Left ventricle myocardium inferior (tissue), 1 donor: Measurements from ENCODE around the gene LSM7. TPM values are rescaled to one million over a fixed set of nuclear protein-coding genes. Genes with fewer than 3 reads are reported as not detected.

ENCODE experiments used
- DNase-seq: peaks from one replicate; pipeline ENCODE4 v3.0.0-alpha.2; 2020
- H3K27ac ChIP-seq: fragments of 200-600 bp; replicated peaks from 2 replicates; pipeline ENCODE4 v1.8.0; 2021
- H3K27me3 ChIP-seq: fragments of 200-600 bp; 2 replicates; pipeline ENCODE4 v1.8.0; 2021; ENCODE audit warnings: low read depth
- H3K36me3 ChIP-seq: fragments of 200-600 bp; 2 replicates; pipeline ENCODE4 v1.8.0; 2021
- H3K4me1 ChIP-seq: fragments of 200-600 bp; 2 replicates; pipeline ENCODE4 v1.8.0; 2021
- H3K4me3 ChIP-seq: fragments of 200-600 bp; 2 replicates; pipeline ENCODE4 v1.8.0; 2021; ENCODE audit warnings: mild to moderate bottlenecking, moderate library complexity
- H3K9me3 ChIP-seq: fragments of 200-600 bp; replicated peaks from 2 replicates; pipeline ENCODE4 v1.8.0; 2021
- intact Hi-C: fragments of 100-400 bp; cut with micrococcal nuclease; formaldehyde crosslinking; loops from one replicate; pipeline ENCODE4 v1.11.0; 2022
- total RNA-seq: library from RNA; stranded (reverse); fragmentation: NEBNext Ultra II Directional; extraction: Animal tissue kit (Norgen Biotek cat#: 25700); gene quantifications from one replicate; pipeline ENCODE4 v1.2.1, GENCODE V29; 2021
- TF ChIP-seq, protein P1 (sequence below): fragments of 200-600 bp; IDR thresholded peaks from 2 replicates; pipeline ENCODE4 v1.8.0; 2021; ENCODE audit warnings: antibody characterized with exemption, mild to moderate bottlenecking, borderline replicate concordance
- donor health status: DM: no; HTN: yes; CAD: no; lungs with severe emphysema.

LSM7 gene
- total RNA-seq, 1 donor from 2014 or later = 41.1 TPM

DNA sequence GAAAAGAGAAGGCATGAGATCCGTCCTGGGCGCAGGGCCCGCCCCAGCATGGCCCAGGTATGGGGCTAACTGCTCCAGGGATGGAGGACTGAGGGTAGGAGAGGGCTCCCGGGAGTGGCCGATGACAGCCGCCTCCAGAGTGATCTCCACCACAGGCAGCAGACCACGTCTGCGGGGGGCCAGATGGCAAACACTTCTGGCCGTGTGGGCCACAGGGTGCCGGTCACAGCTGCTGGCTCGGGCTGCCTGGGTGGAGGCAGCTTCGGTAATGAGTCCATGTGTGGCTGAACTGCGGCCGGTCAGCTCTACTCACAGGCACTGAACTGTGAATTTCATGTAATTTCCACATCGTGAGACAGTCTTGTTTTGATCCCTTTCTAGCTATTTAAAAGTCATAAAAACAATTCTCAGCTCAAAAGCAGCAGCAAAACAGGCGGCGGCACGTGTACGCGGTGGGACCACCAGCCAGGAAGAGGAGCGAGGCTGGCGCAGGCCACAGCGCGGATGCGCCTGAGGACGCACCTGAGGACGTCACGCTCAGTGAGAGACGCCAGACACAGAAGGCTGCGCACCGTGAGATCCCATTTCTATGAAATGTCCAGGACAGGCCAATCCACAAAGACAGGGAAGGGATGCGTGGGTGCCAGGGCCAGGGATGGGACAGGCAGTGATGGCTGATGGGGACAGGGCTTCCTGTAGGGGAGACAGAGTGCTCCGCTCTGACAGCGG, 4.0 kb downstream of the LSM7 start:
- TF ChIP-seq, protein P1, sequence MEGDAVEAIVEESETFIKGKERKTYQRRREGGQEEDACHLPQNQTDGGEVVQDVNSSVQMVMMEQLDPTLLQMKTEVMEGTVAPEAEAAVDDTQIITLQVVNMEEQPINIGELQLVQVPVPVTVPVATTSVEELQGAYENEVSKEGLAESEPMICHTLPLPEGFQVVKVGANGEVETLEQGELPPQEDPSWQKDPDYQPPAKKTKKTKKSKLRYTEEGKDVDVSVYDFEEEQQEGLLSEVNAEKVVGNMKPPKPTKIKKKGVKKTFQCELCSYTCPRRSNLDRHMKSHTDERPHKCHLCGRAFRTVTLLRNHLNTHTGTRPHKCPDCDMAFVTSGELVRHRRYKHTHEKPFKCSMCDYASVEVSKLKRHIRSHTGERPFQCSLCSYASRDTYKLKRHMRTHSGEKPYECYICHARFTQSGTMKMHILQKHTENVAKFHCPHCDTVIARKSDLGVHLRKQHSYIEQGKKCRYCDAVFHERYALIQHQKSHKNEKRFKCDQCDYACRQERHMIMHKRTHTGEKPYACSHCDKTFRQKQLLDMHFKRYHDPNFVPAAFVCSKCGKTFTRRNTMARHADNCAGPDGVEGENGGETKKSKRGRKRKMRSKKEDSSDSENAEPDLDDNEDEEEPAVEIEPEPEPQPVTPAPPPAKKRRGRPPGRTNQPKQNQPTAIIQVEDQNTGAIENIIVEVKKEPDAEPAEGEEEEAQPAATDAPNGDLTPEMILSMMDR = no peak
- Histone ChIP-seq H3K4me1 (peaks cover 29% of the 10 kb centered on the region), H3K4me3 (no peak overlapping the region), H3K9me3 (no peaks in the 10 kb centered on the region), H3K27me3 (no peaks in the 10 kb centered on the region), H3K36me3 (peaks cover 23% of the 10 kb centered on the region), H3K27ac (no peak overlapping the region)
- intact Hi-C loops = no loop called here
- DNase-seq = no peak

DNA sequence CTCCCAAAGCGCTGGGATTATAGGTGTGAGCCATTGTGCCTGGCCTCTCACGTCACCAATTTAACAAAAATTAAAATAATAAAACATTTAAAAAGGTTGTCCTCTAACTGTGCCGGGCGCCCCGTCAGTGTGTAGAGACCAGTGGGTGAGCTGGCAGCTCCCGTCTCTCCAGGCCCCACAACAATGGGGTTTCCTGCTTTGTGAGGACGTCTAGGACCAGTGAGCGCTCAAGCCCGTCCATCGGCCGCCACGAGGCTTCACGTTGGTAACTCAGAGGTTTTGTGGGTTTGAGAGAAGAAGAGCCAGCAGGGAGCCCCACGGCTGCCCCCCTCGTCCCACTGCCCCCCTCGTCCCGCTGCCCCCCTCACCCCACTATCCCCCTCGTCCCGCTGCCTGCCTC, 4.7 kb downstream of the LSM7 start:
- no peak overlapping the region for H3K4me3 ChIP-seq
- H3K27ac ChIP-seq = no peak overlapping the region
- H3K9me3 ChIP-seq = no peaks in the 10 kb centered on the region
- peaks cover 26% of the 10 kb centered on the region for H3K4me1 ChIP-seq
- intact Hi-C loops = no loop called here
- TF ChIP-seq, protein P1 = no peak
- H3K27me3 ChIP-seq = no peaks in the 10 kb centered on the region
- peaks cover 23% of the 10 kb centered on the region for H3K36me3 ChIP-seq
- no peak for DNase-seq

- no peaks in the 10 kb centered on the region for H3K9me3 ChIP-seq
- no peak for DNase-seq
- no peaks in the 10 kb centered on the region for H3K27me3 ChIP-seq
- peaks cover 15% of the 10 kb centered on the region for H3K4me1 ChIP-seq
- intact Hi-C loops = no loop called here
- TF ChIP-seq, protein P1 = no peak
- H3K36me3 ChIP-seq = peaks cover 23% of the 10 kb centered on the region
- H3K4me3 ChIP-seq = no peak overlapping the region
- H3K27ac ChIP-seq = no peak overlapping the region
These were observed 6.7 kb downstream of the LSM7 start for GRCh38 chr19:2321565-2322283.

DNA sequence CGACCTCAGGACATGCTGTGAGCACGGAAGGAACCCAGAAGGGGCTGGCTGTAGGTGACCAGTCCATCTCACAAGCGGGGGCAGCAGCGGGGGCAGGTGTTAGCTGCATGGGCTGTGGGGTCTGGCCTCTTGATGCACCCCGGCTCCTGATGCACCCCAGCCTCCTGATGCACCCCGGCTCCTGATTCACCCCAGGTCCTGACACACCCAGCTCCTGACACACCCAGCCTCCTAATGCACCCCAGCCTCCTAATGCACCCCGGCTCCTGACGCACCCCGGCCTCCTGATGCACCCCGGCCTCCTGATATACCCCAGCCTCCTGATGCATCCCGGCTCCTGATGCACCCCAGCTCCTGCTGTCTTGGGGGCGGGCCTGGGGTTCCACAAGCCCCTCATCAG, 7.4 kb downstream of the LSM7 start:
- Histone ChIP-seq H3K4me3 (no peak overlapping the region), H3K9me3 (no peaks in the 10 kb centered on the region), H3K27ac (no peak overlapping the region), H3K27me3 (no peaks in the 10 kb centered on the region), H3K4me1 (peaks cover 14% of the 10 kb centered on the region), H3K36me3 (peaks cover 22% of the 10 kb centered on the region)
- TF ChIP-seq, protein P1 = no peak
- intact Hi-C loops = no loop called here
- no peak for DNase-seq

GRCh38 chr19:2320049-2320448, 8.3 kb downstream of the LSM7 start:
- Histone ChIP-seq H3K9me3 (peaks cover 7% of the 10 kb centered on the region), H3K27ac (no peak overlapping the region), H3K27me3 (no peaks in the 10 kb centered on the region), H3K4me3 (no peak overlapping the region), H3K36me3 (peaks cover 16% of the 10 kb centered on the region), H3K4me1 (peaks cover 17% of the 10 kb centered on the region)
- TF ChIP-seq, protein P1 = no peak
- intact Hi-C loops = no loop called here
- no peak for DNase-seq
